Renal cortex interstitium (tissue), 15 donors: ENCODE measurements around the gene A2M. TPM values are rescaled to one million over a fixed set of nuclear protein-coding genes. Genes with fewer than 3 reads are reported as not detected.
"Not testable (repeated sequence)": the region's sequence is repeated elsewhere in the genome, so short reads cannot be mapped to it uniquely, and the experiment has no call there.

ENCODE experiments used
- DNase-seq, 11 donors: peaks; one replicate each; pipeline ENCODE4 v3.0.0-alpha.2; 2013; ENCODE audit warnings: low read depth in 9 of 11, low spot score in 4 of 11; ENCODE audit errors: extremely low read depth in 1 of 11
- long read RNA-seq, 16 experiments: transcript quantifications; one replicate each; lab custom pipeline, GENCODE V29; 2026
- polyA plus RNA-seq, 3 donors: library from polyadenylated mRNA; unstranded; fragments of 120-200 nt; gene quantifications; one replicate each; pipeline ENCODE4 v1.2.1, GENCODE V29; 2013; ENCODE audit not compliant: insufficient read length in 3 of 3

Gene A2M
- polyA plus RNA-seq: 100 to 1,000 TPM; 172 to 256 (median 219) TPM
- long read RNA-seq, donor 1, full-length matches to known transcripts: 18 of 43 reads
- long read RNA-seq, donor 1, partial matches to known transcripts: 25 of 43 reads
- long read RNA-seq, donor 1, other reads (novel, unspliced or antisense): 0 of 43 reads
- long read RNA-seq, donor 2, full-length matches to known transcripts: 11 of 44 reads
- long read RNA-seq, donor 2, partial matches to known transcripts: 33 of 44 reads
- long read RNA-seq, donor 2, other reads (novel, unspliced or antisense): 0 of 44 reads
- long read RNA-seq, donor 3, full-length matches to known transcripts: 21 of 60 reads
- long read RNA-seq, donor 3, partial matches to known transcripts: 39 of 60 reads
- long read RNA-seq, donor 3, other reads (novel, unspliced or antisense): 0 of 60 reads
- long read RNA-seq, donor 4, full-length matches to known transcripts: 8 of 8 reads
- long read RNA-seq, donor 4, partial matches to known transcripts: 0 of 8 reads
- long read RNA-seq, donor 4, other reads (novel, unspliced or antisense): 0 of 8 reads
- long read RNA-seq, donor 5: 0 reads
- long read RNA-seq, donor 6, full-length matches to known transcripts: 13 of 34 reads
- long read RNA-seq, donor 6, partial matches to known transcripts: 21 of 34 reads
- long read RNA-seq, donor 6, other reads (novel, unspliced or antisense): 0 of 34 reads
- long read RNA-seq, donor 7, full-length matches to known transcripts: 16 of 45 reads
- long read RNA-seq, donor 7, partial matches to known transcripts: 29 of 45 reads
- long read RNA-seq, donor 7, other reads (novel, unspliced or antisense): 0 of 45 reads
- long read RNA-seq, donor 8, full-length matches to known transcripts: 26 of 111 reads
- long read RNA-seq, donor 8, partial matches to known transcripts: 85 of 111 reads
- long read RNA-seq, donor 8, other reads (novel, unspliced or antisense): 0 of 111 reads
- long read RNA-seq, donor 9, full-length matches to known transcripts: 10 of 29 reads
- long read RNA-seq, donor 9, partial matches to known transcripts: 19 of 29 reads
- long read RNA-seq, donor 9, other reads (novel, unspliced or antisense): 0 of 29 reads
- long read RNA-seq, donor 10, full-length matches to known transcripts: 14 of 42 reads
- long read RNA-seq, donor 10, partial matches to known transcripts: 28 of 42 reads
- long read RNA-seq, donor 10, other reads (novel, unspliced or antisense): 0 of 42 reads
- long read RNA-seq, donor 11, full-length matches to known transcripts: 15 of 20 reads
- long read RNA-seq, donor 11, partial matches to known transcripts: 5 of 20 reads
- long read RNA-seq, donor 11, other reads (novel, unspliced or antisense): 0 of 20 reads
- long read RNA-seq, donor 12, full-length matches to known transcripts: 6 of 16 reads
- long read RNA-seq, donor 12, partial matches to known transcripts: 10 of 16 reads
- long read RNA-seq, donor 12, other reads (novel, unspliced or antisense): 0 of 16 reads
- long read RNA-seq, donor 13: 0 reads
- long read RNA-seq, donor 14, full-length matches to known transcripts: 27 of 35 reads
- long read RNA-seq, donor 14, partial matches to known transcripts: 8 of 35 reads
- long read RNA-seq, donor 14, other reads (novel, unspliced or antisense): 0 of 35 reads
- long read RNA-seq, donor 15, full-length matches to known transcripts: 4 of 10 reads
- long read RNA-seq, donor 15, partial matches to known transcripts: 6 of 10 reads
- long read RNA-seq, donor 15, other reads (novel, unspliced or antisense): 0 of 10 reads
- long read RNA-seq, donor 16, full-length matches to known transcripts: 30 of 107 reads
- long read RNA-seq, donor 16, partial matches to known transcripts: 77 of 107 reads
- long read RNA-seq, donor 16, other reads (novel, unspliced or antisense): 0 of 107 reads

DNA sequence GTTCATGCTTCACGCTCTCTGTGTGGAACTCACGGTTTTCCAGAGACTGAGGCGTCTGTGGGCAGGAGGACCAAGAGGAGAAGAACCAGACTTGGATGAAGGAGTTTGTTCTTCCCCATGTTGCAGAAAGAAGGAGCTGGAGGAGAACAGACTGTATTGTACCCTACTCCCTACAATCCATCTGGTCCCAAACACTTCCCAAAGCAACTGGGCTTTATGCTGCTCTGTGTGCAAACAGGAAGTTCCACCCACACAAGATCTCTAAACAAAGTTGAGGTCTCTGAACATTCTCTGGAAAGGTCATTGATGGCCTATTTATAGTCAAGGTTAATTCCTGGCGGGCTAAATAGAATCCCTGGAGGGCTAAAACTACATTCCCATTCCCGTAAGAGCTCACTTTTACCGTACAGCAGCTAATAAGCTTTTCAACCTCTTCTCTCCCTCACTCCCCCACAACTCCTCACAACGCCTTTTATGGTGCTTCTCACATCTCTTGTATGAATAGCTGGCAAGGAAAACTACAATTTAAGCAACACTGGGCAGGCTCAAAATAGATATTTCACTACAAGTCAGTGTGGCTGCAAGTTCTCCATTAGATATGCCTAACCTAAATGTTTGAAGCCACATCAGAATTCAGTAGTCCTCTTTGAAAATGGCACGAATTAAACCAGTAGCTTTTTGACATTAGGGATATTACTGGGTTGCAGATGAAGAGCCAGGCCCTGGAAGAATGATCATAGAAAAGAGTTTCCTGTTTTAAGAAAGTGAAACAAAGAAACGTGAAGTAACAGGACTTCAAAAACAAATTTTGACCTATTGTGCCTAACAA, at the start of gene A2M:
A2M (minus strand) TSS at position 189 of the 829 bp plus-strand sequence; CDS start at position 119, 70 bp downstream.
- DNase-seq: peak; percentile 15 to 57 (median 37)

GRCh38 chr12:9163392-9163791, 47.7 kb upstream of the A2M start:
- peak in 3 of 11 donors; percentile 5 to 24 (median 7) for DNase-seq

DNA sequence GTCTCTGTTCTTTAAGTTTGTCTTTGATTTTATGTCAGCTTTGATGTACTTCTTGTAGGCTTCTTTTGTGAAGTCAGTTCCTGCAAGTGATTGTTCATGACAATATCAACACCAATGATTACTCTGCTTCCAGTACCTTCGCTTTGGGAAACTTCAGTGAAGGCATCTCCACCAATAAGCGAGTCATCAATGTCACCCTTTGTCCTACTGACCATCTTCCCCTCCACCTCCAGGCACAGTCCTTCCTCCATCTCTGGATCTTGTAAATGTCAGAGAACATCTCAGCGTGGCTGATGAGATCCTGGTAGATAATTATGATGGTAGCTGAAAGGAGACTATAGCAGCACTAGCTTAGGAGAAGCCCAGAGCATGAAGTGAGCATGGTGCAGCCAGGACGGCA, 40.4 kb upstream of the A2M start:
- DNase-seq: no peak

- DNase-seq: no peak
Measured at GRCh38 chr12:9149372-9149771, 33.7 kb upstream of the A2M start.

DNA sequence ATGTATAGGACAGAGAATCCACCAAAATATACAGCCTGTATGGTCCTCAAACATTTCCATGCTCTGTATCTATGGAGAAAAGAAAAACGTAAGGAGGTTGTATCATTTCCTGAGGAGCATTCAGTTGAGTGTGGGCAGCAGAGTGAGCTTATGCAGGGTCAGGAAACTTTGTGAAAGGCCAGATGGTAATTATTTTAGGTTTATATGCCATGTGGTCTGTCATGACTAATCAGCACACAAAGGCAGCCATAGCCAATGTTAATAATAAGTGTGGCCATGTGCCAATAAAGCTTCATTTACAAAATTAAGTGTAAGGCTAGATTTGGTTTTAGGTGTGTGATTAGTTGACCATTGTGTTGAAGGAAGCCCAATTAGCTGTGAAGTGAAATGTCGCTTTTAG, 33.2 kb upstream of the A2M start:
- no peak for DNase-seq

- no peak for DNase-seq
Measured at GRCh38 chr12:9147461-9147860, 31.7 kb upstream of the A2M start.

DNA sequence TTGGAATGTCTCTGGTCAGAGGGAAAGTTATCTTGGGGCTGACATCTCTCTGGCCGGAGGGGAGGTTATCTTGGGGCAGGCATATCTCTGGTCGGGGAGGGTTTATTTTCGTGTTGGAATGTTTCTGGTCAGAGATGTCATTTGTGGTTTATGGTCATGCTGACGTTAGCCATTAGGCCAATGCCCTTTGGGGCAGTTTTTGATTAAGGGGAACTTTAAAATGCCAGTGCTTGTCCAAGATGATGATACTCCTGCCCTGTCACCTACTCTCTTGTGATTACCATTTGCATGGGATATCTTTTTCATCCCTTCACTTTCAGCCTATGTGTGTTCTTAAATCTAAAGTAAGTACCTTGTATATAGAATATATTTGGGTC, 29.0 kb upstream of the A2M start:
- no peak for DNase-seq

DNA sequence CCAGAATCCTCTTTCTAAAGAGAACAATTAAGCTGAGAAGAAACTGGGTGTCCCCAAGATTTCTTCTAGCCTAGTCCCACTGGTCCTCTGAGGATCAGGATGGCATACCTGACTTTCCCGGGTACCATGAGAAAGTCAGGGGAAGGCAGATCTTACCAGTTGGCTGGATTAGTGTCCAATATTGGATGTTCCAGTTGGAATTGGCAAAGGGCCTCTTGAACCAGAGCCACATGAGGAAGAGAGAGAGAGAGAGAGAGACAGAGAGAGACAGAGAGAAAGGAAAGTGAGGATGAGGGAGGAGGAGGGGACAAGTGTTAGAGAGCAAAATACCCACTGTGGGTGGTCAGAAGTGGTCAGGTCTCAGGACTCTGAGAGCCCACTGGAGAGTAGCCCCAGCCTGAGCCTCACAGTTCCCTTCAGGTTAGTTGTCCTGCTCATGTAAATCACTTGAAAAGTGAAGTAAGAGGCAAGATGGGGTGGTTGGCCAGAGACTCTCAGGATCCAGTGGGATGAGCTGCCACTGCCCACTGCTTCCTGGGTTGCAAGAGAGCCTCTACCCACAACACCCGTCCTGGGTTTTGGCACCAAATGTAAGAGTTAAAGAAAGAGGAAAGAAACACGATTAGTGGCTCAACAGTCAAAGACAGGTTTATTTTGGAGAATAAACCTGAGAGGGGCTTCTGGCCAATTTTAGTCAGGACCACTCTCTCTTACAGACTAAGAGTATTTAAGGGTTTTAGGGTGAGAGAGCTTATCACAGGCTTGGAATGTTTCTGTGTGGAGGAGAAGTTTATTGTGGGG, 28.4 kb upstream of the A2M start:
- DNase-seq: no peak

DNA sequence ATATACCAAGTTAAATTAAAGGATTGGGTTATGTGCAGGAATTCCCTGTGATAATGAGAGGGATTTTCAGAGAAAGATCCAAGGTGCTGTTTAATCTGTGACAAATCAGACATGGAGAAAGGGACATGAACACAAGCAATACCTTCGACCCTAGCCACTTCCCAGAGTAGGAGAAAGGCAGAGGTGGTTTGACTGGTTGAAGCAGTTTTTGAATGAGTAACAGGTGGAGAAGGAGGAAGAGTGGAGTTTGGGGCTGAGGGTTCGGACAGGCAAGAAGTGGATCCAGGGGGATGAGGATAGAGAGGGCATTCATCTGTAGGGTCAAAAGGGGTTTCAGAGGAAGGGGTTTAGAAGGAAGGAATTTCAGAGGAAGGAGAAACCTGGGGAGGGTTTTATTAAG, 27.4 kb upstream of the A2M start:
- no peak for DNase-seq

- not testable (repeated sequence) for DNase-seq
Measured at GRCh38 chr12:9139588-9140290, 24.0 kb upstream of the A2M start.

- DNase-seq: no peak
Measured at GRCh38 chr12:9135903-9136310, 20.2 kb upstream of the A2M start.

GRCh38 chr12:9134981-9135628, 19.4 kb upstream of the A2M start:
- peak in 3 of 11 donors; percentile 20 to 33 (median 32) for DNase-seq

DNA sequence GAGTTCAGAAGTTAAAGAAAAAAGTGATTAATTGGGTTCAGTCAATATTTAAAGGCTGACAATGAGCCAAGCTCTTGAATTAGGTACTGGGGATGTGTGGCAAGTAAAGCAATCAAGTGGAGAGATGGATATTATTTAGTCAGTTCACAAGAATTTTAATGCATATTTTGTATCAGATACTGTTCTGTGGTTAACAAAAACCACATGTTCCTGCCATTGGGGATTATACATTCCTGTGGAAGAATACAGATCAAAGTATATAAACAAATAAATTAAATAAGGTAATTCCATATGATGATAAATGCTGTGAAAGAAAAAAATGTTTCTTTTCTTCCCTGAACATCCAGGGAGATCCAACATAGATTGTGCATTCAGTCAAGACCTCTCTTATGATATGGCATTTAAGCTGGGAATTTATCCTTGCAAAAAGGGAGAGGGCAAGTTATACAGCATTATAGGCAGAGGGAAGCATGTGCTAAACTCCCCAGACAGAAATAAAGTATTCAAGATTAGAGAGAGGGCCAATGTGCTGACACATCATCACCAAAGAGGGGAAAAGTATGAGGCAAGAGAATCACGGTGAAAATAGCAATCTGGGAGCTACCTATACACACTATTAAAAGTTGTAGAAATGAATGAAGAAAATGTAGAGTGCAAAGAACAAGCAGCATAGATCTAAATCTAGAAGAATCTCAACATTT, 17.6 kb upstream of the A2M start:
- DNase-seq: no peak

DNA sequence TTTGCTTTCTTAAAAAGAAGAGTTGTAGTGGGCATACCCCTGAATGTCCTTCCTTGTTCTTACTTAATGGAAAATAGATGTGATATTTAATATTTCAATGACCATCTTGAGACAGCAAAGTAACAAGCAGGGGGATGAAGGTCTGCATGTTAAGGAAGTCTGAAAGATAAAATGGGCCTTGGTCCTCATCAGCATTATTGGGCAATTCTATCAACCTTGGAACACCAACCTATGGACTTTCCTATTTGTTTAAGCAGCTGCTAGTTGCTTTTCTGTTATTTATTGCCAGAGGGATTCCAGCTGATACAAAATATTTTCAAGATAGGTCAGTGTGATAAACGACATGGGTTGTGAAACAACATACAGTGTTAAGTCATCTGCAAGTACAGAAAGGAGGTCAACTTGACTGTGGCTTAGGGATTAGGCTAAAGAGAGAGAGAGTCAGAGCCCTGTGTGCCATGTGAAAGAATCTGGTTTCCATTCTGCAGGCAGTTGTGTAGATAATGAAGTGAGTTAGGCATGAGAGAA, 16.4 kb upstream of the A2M start:
- DNase-seq: no peak
